Activated CD4-positive, CD25-positive, alpha-beta regulatory T cell (primary cell): ENCODE measurements around the gene PAQR3.
A peak's percentile ranks its signal among the peaks of the same experiment; 100 is the strongest.

Experiments
- DNase-seq, 4 experiments: peaks; one replicate each; lab custom pipeline; 2025; lab: John Stamatoyannopoulos, UW

Gene PAQR3, protein sequence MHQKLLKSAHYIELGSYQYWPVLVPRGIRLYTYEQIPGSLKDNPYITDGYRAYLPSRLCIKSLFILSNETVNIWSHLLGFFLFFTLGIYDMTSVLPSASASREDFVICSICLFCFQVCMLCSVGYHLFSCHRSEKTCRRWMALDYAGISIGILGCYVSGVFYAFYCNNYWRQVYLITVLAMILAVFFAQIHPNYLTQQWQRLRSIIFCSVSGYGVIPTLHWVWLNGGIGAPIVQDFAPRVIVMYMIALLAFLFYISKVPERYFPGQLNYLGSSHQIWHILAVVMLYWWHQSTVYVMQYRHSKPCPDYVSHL

DNA sequence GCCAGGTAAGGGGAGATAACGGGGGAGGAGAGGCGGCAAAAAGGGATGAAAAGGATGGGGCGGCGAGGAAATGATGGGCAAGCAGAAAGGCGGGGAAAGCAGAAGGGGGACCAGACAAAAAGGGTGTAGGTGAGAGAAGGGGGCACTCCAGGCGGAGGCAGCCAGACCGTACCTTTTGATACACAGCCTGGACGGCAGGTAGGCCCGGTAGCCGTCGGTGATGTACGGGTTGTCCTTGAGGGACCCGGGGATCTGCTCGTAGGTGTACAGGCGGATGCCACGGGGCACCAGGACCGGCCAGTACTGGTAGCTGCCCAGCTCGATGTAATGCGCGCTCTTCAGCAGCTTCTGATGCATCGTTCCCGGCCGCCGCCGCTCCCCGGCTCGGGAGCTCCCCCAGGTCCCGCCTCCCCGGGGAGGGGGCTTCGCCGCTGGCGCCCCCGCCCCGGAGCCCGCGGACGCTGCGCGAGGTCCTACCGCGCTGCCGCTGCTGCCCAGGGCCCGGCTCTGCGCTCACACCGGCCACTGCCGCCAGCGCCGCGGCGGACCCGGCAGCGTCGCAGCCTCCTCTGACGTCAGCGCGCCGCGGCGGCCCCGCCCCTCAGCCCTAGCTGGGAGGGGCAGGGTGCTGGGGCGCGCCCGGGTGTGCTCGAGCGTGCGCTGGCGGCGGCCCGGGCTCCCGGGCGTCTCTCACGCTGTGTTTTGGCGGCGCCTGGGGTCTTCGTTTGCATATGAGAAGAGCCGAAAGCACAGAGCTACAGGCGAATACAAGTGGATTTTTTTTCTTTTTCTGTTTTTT lies at the start of gene PAQR3:
Gene PAQR3, minus strand, starts transcription at position 571 of the 799 bp plus-strand sequence. Its CDS starts 214 bp downstream, at position 357.
- peak; percentile 71 to 74 (median 74) for DNase-seq

DNA sequence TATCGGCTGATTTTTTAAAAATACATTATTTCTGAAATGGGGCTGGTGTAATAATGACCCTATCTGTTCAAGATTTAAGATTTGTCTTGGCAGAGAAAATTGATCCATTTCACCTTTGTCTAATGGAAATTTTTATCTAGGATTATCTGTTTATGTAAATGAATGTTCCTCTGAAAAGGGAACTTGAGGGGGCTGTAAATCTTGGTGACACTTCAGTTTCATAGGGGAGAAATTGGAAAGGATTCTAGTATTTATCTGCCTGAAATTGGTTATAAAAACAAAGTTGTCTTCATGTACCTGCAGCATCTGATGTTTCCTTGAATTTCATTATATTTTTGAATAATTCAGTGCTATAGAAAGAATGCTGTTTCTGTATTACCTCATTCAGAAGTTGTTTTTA lies 48.4 kb upstream of the PAQR3 start:
- DNase-seq: no peak

DNA sequence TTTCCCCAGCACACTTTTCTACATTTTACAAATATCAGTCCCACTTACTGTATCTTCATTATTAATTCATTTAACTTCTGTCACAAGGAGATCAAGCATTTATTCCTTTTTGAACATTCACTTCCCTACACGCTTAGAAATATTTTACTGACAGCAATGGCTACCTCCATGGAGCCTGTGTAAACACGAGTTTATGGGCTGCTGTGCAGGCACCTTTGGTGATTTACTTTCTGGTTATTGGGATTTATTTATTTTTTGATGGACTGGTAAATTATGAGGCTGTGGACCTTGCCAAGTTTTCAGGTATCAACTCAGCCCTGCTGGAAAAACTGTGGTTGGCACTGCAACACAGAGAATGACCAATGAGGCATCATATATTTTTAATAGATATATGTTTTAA lies 45.4 kb upstream of the PAQR3 start:
- no peak for DNase-seq

DNA sequence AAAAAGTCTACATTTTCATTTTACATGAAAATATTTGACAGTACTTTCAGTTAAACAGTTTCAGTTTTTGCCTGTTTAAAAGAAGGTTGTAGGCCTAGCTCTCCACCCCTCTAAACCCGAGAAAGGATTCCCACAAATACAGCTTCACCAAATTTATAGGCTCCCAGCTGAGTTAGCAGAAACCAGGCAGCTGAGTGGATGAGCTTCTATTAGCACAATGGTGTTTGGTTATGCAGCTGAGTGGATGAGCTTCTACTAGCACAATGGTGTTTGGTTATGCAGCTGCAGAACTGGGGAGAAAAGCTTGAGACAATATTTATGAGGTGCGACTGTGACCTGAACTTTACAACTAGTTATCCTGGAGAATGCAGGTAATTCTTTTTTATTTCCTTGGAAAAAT lies 36.6 kb upstream of the PAQR3 start:
- no peak for DNase-seq

DNA sequence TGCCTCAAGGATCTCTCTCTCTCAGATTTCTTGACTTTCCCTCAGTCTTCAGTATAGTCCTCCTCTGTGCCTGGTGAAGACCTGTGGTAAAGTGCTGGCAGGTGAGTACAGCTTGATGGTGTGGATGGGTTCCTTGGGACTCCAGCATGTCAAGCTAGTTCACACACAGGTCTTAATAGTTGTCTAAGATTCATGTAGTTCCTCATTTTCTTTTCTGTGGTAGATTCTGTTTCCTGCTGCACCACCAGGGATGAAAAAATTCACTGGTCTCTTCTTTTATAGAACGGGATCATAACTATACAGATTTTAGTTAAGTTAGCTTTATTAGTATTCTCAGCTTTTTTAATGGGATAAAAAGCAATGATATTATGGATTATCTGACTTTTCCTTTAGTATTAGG lies 32.5 kb upstream of the PAQR3 start:
- DNase-seq: no peak

DNA sequence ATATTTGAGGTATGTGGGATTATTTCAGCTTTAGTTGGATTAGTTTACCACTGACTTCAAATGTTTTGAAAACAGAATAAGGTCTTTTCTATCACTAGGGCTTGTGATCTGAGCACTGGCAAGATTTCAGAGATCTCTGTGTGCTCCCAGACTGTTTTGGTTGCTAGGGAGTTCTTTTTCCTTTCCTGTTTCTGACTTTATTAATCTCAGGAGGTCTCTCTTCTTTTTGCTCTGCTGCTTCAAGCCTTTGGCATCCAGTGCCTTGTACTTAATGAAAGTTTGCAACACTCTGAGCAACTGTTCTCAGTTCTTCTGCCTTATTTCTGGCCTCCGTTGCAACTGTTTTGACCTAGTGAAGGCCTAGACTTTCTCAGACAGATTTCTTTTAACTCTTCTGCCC lies 32.1 kb upstream of the PAQR3 start:
- DNase-seq: no peak

DNA sequence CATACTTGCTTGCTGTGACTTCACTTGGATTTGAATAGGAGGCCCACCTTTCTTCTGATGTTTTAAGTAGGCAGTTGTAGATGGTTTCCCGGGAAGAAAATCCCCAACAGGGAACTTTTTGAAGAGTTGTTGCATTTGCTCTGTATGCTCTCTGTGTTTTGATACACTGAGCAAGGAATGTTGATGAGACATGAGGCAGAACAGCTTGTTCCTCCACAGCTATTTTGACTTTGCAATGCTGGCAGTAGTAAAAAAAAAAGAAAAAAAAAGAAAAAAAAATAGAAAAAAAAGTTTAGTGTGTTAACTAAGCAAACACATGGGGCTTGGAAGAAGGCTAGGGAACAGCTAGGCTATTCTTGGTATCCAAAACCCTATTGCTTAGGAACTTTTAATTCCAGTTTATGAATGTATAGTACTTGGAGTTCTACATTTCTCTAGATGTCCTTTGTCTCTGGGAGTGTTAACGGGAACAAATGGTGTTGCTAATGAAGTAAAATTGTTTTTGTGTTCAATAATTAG lies 23.4 kb upstream of the PAQR3 start:
- DNase-seq: no peak

DNA sequence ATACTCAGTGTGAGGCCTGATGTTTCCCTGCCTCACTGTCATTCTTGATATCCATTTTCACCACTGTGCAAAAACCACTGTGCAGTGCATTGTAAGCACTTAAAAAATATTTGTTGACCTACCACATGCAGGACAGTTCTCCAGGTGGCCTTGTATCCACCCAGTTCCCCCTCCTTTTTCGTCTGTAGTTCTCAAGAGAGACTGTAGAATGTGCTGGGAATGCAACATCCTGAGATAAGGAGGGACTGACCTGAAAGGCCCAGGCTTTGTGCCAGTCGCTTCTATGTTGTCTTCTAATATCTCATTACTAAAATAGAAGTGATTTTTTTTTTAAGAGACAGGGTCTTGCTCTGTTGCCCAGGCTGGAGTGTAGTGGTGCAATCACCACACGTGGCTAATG lies 21.7 kb upstream of the PAQR3 start:
- DNase-seq: no peak

DNA sequence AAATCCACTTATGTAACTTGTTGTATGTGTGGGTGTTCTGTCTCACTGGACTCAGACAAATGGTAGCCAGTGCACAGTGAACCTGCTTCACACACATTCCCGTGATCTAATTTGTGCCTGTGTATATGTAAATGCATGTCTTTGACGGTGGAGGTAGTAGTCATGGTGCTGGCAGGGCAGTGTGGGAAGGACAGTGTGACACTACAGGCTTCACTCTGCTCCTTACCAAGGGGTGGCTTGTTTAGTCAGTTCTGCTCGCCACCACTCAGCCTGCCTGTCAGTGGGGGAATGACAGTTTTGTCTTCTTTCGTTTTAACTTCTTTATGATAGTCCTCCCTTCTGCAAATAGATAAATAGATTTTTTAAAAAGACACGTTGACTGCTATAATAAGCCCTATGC lies 17.7 kb upstream of the PAQR3 start:
- no peak for DNase-seq

DNA sequence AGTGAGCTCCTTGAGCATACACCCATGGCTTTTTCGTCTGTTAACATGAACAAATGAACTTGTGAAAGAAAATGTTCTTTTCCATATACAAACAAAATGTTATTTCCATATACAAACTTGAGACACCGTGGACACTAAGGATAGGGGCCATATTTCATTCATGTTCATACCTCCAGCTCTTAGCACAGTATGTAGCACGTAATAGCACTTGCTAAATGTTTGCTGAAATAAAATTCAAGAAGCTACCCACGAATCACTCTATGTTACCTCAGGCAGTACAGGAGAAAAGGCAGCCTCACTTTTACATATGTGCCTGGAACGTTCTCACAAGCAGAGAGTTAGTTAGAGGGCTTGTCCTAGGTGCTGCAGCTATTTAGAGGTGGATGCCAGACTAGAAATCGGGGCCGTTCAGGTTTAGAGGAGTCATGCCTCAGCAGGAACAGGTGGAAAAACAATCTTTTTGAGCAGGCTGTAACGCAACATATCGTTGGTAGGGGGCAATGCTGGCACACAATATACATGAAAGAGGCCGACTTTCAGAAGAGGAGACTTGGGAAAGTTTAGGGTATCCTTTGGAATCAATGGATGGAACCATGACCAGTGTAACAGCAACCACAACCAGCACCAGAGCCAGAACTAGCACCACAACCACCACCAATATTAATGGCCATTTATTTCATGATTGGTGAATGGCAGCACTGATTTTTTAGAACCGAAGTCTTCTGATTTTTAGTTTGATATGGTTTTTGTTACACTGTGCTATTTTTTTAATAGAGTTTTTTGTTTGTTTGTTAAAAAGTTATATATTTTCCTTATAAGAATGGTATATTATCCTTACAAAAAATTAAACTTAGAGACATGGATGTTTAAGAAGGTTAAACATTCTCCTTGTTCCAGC lies 14.8 kb upstream of the PAQR3 start:
- DNase-seq: no peak

DNA sequence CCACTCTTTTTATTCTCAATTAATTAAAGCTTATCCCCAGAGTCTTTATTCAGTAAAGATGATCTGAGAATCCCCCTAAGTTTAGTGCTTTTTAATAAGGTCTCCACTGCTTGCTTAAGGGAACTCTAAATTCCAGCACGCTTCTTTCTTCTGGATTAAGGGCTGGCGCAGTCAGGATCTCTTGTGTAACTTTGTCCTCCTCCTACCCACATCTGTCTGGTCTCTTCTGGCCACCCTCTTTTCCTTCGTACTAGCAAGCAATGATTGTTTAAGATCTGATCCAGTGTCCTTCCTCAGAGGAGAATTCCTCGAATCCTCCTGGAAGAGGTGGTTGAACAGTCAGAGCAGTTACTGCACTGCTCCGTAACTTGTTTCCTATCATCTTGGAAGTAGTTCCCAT lies 14.0 kb upstream of the PAQR3 start:
- DNase-seq: no peak

DNA sequence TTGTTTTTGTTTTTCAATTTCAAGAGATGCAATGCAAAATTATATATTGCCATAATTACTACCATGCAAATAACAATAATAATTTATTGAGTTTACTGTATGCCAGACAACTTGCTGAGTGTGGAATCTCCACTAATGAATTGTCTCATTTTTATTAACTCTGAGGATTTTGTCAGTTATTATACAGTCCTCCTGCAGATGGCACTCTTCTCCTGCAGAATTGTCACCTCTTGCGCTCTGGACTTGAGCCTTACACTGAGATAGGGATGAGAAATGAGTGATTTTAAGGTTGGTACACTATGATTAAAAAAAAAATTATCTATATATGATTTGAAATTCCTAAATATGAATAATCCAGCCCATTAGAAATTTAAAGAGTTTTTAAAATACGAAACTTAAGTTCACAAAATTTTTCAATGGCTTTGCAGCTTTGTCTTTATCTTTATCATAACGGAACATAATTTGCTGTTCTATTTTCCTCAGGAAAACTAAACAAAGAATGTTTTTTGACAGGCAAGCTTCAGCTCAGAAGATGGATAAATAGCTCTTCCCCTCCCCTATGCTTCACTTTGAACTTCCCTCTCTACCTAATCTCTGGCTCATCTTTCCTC lies 12.7 kb upstream of the PAQR3 start:
- DNase-seq: no peak

DNA sequence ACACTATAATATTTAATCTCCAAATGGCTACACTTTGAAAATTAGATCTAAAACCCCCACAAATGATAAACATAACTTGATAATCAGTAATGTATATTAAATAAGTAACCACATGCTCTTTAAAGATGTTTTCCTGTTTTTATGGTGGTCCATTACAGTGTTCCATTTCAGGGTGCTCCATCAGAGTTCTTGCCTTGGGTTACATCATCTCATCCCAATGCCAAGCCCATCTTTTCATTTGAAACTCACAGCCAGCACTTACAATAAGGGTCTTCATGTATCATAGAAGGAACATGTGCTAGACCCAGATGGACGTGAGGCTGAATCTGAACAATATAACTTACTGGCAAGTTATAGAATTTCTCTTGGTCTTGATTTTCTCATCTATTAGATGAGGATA lies 10.5 kb upstream of the PAQR3 start:
- DNase-seq: no peak

DNA sequence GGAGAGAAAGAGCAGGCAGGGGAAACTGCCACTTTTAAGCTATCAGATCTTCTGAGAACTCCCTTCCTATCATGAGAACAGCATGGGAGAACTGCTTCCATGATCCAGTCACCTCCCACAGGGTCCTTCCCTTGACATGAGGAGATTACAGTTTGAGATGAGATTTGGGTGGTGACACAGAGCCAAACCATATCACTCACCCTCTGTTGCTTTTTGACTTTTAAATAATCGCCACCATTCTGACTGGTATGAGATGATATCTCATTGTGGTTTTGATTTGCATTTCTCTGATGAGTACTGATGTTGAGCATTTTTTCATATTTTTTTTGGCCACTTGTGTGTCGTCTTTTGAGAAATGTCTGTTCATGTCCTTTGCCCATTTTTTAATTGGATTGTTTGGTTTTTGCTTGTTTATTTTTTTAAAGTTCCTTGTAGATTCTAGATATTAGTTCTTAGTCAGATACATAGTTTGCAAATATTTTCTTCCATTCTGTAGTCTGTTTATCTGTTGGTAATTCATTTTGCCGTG lies 6.5 kb upstream of the PAQR3 start:
- no peak for DNase-seq

DNA sequence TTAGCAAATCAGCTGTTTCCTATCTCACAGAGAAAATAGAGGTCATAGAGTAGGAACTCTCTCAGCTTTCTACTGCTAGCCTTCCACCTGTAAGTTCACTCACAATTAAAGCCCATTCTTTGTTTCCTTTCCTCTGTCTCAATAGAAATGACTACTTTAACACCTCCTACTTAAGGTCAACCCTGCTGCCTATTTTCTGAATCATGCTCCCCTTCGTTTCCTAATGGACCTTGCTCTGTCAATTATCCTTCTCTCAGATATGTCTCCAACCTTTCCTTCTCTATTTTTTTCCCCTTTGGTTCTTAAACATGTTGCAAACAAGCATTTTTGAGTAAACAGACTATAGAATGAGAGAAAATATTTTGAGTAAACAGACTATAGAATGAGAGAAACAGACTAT lies 5.1 kb upstream of the PAQR3 start:
- no peak for DNase-seq

DNA sequence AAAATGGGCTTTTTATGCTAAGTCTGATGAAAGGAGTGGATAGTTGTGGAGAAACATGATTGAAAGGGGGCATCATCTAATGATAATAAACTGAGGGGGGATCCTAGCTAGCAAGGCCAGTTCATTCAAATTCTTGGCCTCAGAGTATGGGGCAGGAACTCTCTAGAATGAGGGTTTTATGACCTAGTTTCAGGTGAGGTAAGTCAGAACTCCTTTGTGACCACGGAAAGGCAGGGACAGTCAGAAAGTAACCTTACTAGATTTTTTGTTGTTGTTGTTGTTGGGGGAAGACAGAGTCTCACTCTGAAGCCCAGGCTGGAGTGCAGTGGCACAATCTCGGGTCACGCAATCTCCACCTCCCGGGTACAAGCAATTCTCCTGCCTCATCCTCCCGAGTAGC lies 1.5 kb upstream of the PAQR3 start:
- no peak for DNase-seq

DNA sequence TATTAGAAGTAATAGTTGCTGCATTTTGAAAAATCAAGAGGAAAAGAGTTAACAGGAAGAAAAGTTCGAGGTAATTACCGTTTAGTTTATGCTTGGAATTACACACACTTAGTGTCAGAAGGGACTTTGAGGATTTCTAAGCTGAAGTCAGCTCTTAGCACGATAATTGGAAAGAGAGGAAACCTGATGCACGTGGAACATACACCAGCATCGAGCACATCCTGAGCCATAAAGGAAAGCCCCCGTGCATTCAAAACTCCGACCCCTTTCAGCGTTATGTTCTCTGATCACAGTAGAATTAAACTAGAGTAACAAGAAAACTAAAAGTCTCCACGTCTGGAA lies 400 bp upstream of the PAQR3 start:
- DNase-seq: no peak

DNA sequence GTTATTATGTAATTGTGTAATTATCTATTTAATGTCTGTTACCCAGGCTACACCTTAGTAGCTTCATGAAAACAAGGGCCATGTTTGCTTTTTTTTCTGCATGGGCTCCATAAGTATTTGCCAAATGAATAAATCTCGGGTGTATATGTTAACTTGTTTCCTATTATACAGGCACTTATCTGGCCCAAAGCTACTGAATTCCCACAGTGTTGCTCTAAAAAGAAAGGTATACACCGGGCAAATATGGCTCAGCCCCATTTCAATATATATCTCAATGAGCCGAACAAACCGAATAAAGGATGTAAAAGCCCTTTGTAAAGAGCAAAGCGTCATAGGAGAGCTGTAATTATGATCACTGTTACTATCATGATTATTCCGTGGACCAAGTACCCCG lies 767 bp downstream of the PAQR3 start:
- no peak for DNase-seq

DNA sequence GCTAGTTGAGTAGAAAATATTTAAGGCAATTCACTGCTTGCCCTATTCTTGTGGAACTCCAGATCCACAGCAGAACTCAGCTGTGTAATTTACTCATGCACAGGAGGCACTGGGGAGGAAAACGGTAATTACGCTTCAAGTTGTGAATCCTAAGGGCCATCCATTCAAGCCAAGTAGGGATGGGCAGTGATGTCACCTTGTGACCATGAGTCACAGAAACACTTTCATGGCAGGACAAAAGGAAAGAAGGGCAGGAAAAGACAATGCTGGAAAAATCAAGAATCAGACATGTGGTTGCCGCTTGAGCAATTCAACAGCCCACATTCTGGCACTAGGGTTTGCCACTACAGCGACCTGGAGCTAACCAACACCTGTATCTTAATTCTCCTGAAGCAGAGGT lies 1.4 kb downstream of the PAQR3 start:
- DNase-seq: no peak

DNA sequence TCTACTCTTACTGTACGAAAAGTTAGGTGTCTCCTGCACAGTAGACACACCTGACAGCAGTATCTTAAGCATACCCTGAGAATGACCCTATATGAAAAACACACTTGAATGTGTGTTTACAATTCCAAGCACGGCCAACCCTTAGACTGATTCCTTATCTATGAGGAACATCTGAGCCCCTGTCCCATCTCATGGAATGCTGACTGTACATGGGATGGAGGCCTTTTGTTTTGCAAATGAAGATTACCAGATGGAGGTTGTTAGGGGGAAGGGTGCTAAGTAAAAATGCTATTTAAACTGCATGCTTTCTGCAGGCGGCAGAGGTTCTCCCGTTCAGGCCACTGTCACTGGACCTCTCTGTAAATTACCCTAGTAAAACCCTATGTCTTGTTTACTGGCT lies 2.2 kb downstream of the PAQR3 start:
- no peak for DNase-seq

DNA sequence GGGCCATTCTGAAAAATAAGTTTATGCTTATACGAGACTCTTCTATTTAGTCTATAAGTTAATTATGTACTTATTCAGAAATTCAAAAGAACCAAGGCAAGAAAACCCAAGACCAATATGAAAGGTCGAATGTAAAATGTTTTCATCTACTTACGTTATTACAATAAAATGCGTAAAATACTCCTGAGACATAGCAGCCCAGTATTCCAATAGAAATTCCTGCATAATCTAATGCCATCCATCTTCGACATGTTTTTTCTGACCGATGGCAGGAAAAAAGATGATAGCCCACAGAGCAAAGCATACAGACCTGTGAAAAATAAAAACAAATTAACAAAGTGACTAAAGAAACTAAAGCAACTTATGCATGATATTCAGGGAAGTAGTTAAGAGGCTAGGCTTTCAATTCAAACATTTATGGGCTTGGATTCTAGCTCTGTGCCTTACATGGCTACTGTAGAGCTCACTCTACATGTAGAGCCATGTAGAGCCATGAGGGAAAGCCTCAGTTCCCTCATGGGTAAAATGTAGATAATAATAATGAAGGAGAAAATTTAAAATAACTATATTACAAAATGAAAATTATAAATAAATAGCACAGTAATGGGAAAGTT lies 9.1 kb downstream of the PAQR3 start:
- DNase-seq: no peak
